ENCODE results near the gene PCDHGA4. TPM values are rescaled to one million over a fixed set of nuclear protein-coding genes. Genes with fewer than 3 reads are reported as not detected.
"Not testable (repeated sequence)": the region's sequence is repeated elsewhere in the genome, so short reads cannot be mapped to it uniquely, and the experiment has no call there.

PCDHGA4 gene
- total RNA-seq, 4 donors from 2014 or later: 2.0 to 5.6 (median 3.2) TPM

DNA sequence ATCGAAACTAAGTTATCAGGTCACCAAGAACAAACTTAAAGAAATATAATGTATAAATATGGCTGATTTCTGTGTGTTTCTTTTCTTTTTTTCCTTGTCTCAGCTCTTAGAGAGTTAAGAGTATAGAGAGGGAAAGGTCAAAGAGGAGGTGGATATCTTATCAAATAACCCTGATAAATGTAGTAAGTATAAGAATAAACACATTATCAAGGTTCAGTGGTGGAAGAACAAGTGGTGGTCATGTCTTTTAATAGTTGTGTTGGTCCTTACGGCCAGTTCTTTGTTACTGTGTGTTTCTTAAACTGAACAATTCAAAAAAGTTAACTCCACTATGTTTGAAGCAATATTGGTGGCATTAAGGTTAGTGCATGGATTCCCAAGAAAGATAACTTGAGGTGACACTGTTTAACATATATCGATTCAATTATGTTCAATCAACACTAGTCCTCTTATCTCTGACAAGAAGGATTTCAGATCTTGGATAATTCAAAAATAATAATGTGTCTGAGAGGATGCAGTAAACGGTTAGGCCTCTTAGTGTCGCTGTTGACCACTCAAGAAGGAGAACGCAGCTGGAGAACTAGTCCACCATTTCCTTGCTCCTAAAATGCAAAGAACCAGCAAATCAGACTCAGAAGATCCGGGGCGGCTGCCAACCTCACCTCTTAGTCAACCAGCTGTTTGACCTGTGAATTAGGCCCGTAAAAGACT is 11.4 kb upstream of the PCDHGA4 start, which contains the start of gene PCDHGA3:
Gene PCDHGA3, plus strand, starts transcription at position 588 of the 711 bp plus-strand sequence. CDS start 205 bp downstream, outside the sequence.
- no peak within 1 kb of the TSS for H3K27ac ChIP-seq
- H3K4me1 ChIP-seq: peaks cover 4% of the 10 kb centered on the region
- peak within 1 kb of the TSS; percentile 17 for H3K4me3 ChIP-seq
- H3K9me3 ChIP-seq: peaks cover 26% of the 10 kb centered on the region
- peaks cover 8% of the 10 kb centered on the region for H3K27me3 ChIP-seq
- no peaks in the 10 kb centered on the region for H3K36me3 ChIP-seq
- no peak for DNase-seq (ENCODE audit: low spot score in 2 of 2)
- TF ChIP-seq EP300 (IDR thresholded peaks at IDR 0.05): no peak
- TF ChIP-seq, protein P1, sequence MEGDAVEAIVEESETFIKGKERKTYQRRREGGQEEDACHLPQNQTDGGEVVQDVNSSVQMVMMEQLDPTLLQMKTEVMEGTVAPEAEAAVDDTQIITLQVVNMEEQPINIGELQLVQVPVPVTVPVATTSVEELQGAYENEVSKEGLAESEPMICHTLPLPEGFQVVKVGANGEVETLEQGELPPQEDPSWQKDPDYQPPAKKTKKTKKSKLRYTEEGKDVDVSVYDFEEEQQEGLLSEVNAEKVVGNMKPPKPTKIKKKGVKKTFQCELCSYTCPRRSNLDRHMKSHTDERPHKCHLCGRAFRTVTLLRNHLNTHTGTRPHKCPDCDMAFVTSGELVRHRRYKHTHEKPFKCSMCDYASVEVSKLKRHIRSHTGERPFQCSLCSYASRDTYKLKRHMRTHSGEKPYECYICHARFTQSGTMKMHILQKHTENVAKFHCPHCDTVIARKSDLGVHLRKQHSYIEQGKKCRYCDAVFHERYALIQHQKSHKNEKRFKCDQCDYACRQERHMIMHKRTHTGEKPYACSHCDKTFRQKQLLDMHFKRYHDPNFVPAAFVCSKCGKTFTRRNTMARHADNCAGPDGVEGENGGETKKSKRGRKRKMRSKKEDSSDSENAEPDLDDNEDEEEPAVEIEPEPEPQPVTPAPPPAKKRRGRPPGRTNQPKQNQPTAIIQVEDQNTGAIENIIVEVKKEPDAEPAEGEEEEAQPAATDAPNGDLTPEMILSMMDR (IDR thresholded peaks at IDR 0.05): no peak
- WGBS: 27% methylated on average over 9 of the region's 9 CpGs

DNA sequence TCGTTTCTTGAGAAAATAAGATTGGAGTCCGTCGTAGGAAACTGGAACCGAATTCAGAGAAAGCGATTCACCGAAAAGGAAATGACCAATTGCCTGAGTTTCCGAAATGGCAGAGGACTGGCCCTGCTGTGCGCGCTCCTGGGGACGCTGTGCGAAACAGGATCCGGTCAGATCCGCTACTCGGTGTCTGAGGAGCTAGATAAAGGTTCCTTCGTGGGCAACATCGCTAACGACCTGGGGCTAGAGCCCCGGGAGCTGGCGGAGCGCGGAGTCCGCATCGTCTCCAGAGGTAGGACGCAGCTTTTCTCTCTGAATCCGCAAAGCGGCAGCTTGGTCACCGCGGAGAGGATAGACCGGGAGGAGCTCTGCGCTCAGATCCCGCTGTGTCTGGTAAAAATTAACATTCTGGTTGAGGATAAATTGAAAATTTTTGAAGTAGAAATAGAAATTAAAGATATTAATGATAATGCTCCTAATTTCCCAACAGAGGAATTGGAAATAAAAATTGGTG is 10.8 kb upstream of the PCDHGA4 start:
- peaks cover 6% of the 10 kb centered on the region for H3K27me3 ChIP-seq
- no peak overlapping the region for H3K27ac ChIP-seq
- H3K4me3 ChIP-seq: peak overlapping the region; percentile 17
- peaks cover 23% of the 10 kb centered on the region for H3K9me3 ChIP-seq
- no peaks in the 10 kb centered on the region for H3K36me3 ChIP-seq
- WGBS: 25% methylated on average over 31 of the region's 31 CpGs
- TF ChIP-seq, protein P1 (IDR thresholded peaks at IDR 0.05): no peak
- no peak for TF ChIP-seq POLR2AphosphoS5 (IDR thresholded peaks at IDR 0.05)
- no peak for TF ChIP-seq EP300 (IDR thresholded peaks at IDR 0.05)
- no peak for TF ChIP-seq POLR2A (IDR thresholded peaks at IDR 0.05)
- no peak for DNase-seq (ENCODE audit: low spot score in 2 of 2)
- H3K4me1 ChIP-seq: peaks cover 1% of the 10 kb centered on the region

DNA sequence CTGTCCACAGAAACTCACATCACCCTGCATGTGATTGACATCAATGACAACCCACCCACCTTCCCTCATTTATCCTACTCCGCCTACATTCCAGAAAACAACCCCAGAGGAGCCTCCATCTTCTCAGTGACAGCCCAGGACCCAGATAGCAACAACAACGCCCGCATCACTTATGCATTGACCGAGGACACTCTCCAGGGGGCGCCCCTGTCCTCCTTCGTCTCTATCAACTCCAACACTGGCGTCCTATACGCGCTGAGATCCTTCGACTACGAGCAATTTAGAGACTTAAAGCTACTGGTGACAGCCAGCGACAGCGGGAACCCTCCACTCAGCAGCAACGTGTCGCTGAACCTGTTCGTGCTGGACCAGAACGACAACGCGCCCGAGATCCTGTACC is 9.5 kb upstream of the PCDHGA4 start:
- Histone ChIP-seq H3K27me3 (peaks cover 4% of the 10 kb centered on the region), H3K4me3 (no peak overlapping the region), H3K36me3 (no peaks in the 10 kb centered on the region), H3K4me1 (no peaks in the 10 kb centered on the region), H3K9me3 (peaks cover 15% of the 10 kb centered on the region), H3K27ac (no peak overlapping the region)
- TF ChIP-seq EP300 (IDR thresholded peaks at IDR 0.05) (no peak), POLR2AphosphoS5 (IDR thresholded peaks at IDR 0.05) (no peak), POLR2A (IDR thresholded peaks at IDR 0.05) (no peak)
- TF ChIP-seq, protein P1 (IDR thresholded peaks at IDR 0.05): no peak
- 45% methylated on average over 11 of the region's 20 CpGs for WGBS
- DNase-seq (ENCODE audit: low spot score in 2 of 2): no peak

DNA sequence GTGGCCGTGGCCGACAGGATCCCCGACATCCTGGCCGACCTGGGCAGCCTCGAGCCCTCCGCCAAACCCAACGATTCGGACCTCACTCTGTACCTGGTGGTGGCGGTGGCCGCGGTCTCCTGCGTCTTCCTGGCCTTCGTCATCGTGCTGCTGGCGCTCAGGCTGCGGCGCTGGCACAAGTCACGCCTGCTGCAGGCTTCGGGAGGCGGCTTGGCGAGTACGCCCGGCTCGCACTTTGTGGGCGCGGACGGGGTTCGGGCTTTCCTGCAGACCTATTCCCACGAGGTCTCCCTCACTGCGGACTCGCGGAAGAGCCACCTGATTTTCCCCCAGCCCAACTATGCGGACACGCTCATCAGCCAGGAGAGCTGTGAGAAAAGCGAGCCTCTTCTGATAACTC is 8.8 kb upstream of the PCDHGA4 start:
- H3K27me3 ChIP-seq: not testable (repeated sequence)
- 59% methylated on average over 9 of the region's 35 CpGs for WGBS

DNA sequence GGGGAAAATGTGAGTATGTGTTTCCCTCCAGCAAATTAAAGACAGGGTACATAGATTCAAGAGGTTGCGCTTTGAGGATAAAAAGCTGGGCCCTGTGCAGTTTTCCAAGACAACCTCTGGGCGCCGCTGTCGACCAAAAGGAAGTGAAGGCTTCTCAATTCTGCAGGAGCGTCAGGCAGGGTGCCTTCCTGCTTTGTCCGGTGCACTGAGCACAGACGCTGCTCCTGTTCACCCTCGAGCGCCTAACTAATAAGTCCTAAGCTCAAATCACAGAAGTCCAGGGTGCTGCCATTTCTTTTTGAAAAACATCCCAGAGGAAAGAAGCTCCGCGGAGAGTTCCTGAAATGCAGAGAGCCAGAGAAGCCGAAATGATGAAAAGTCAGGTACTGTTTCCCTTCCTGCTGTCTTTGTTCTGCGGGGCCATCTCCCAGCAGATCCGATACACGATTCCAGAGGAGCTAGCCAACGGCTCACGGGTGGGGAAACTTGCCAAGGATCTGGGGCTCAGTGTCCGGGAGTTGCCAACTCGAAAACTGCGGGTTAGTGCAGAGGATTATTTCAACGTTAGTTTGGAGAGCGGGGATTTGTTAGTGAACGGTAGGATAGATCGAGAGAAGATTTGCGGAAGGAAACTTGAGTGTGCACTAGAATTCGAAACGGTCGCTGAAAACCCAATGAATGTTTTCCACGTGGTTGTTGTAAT is 4.8 kb upstream of the PCDHGA4 start, which contains the start of gene PCDHGB1:
Gene PCDHGB1, plus strand, starts transcription at position 183 of the 703 bp plus-strand sequence. Its CDS starts 162 bp downstream, at position 345.
- H3K9me3 ChIP-seq: peaks cover 34% of the 10 kb centered on the region
- peak within 1 kb of the TSS; percentile 19 for H3K4me3 ChIP-seq
- H3K36me3 ChIP-seq: no peaks in the 10 kb centered on the region
- no peaks in the 10 kb centered on the region for H3K4me1 ChIP-seq
- H3K27me3 ChIP-seq: no peaks in the 10 kb centered on the region
- TF ChIP-seq EP300 (IDR thresholded peaks at IDR 0.05): no peak
- TF ChIP-seq, protein P1 (IDR thresholded peaks at IDR 0.05): peak in 1 of 2 donors; percentile 13
- no peak for DNase-seq (ENCODE audit: low spot score in 2 of 2)
- 25% methylated on average over 29 of the region's 29 CpGs for WGBS
- H3K27ac ChIP-seq: no peak within 1 kb of the TSS

More for the DNA sequence above, 8.8 kb upstream of the PCDHGA4 start:
- not testable (repeated sequence) for DNase-seq (ENCODE audit: low spot score in 2 of 2); H3K36me3 ChIP-seq; H3K27ac ChIP-seq; H3K4me1 ChIP-seq; H3K4me3 ChIP-seq
- peaks cover 22% of the 10 kb centered on the region for H3K9me3 ChIP-seq
